IPS-15b (cell line): Measurements from ENCODE around the gene LRP1-AS.

ENCODE experiments used
- H3K27me3 ChIP-seq: one replicate; pipeline ENCODE4 v1.6.1; 2013; ENCODE audit warnings: low read length; ENCODE audit not compliant: control insufficient read depth, insufficient read depth
- H3K36me3 ChIP-seq: one replicate; pipeline ENCODE4 v1.6.1; 2013; ENCODE audit warnings: low read length; ENCODE audit not compliant: control insufficient read depth, insufficient read depth
- H3K4me1 ChIP-seq: one replicate; pipeline ENCODE4 v1.6.1; 2013; ENCODE audit warnings: mild to moderate bottlenecking, low read length; ENCODE audit not compliant: control insufficient read depth, insufficient read depth
- H3K4me3 ChIP-seq: one replicate; pipeline ENCODE4 v1.5.1; 2013; ENCODE audit warnings: low read depth, low read length
- H3K9ac ChIP-seq: one replicate; pipeline ENCODE4 v1.6.1; 2013; ENCODE audit warnings: low read depth, mild to moderate bottlenecking, low read length
- H3K9me3 ChIP-seq: one replicate; pipeline ENCODE4 v1.6.1; 2013; ENCODE audit warnings: mild to moderate bottlenecking, low read length; ENCODE audit not compliant: control insufficient read depth, insufficient read depth

LRP1-AS gene

DNA sequence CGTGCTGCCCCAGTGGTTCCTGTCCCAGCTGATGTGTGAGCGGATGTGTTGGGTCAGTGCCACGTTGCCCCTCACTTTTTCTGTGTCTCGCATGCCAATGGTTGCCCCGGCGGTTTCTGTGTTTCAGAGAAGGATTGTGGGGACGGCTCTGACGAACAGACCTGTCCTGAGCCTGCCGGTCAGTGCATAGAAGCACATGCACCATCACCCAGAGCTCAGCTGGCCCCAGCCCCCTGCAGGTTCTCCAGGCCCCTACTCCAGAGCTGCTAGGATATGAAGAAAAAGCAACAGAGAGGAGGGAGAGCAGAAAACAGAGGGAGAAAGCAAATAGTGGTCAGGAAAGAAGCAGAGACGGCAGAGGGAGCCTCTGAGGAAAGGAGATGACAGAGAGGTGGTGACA, 20.6 kb upstream of the LRP1-AS start:
- H3K4me3 ChIP-seq = no peak overlapping the region

DNA sequence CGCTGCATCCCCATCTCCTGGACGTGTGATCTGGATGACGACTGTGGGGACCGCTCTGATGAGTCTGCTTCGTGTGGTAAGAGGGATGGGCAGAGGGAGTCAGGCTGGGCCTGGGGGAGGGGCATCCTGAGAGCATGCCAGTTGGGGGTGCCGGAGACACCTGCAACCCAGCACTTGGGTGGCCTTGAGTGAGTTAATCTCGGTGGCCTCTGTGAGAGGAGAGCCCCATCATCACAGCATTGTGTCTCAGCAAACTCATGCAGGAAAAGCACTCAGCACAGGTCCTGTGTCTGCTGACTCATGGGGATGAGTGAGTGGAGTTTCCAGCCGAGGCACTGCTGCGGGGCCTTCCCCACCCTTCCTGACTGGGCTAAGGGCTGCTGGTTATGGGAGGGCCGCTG, 19.6 kb upstream of the LRP1-AS start:
- Histone ChIP-seq H3K36me3 (peaks cover 68% of the 10 kb centered on the region), H3K4me3 (no peak overlapping the region), H3K27me3 (no peaks in the 10 kb centered on the region), H3K9ac (no peak overlapping the region), H3K9me3 (no peaks in the 10 kb centered on the region), H3K4me1 (no peaks in the 10 kb centered on the region)

More for the DNA sequence above, 20.6 kb upstream of the LRP1-AS start:
- no peaks in the 10 kb centered on the region for H3K9me3 ChIP-seq
- peaks cover 58% of the 10 kb centered on the region for H3K36me3 ChIP-seq
- no peaks in the 10 kb centered on the region for H3K27me3 ChIP-seq
- H3K9ac ChIP-seq = no peak overlapping the region
- H3K4me1 ChIP-seq = no peaks in the 10 kb centered on the region

DNA sequence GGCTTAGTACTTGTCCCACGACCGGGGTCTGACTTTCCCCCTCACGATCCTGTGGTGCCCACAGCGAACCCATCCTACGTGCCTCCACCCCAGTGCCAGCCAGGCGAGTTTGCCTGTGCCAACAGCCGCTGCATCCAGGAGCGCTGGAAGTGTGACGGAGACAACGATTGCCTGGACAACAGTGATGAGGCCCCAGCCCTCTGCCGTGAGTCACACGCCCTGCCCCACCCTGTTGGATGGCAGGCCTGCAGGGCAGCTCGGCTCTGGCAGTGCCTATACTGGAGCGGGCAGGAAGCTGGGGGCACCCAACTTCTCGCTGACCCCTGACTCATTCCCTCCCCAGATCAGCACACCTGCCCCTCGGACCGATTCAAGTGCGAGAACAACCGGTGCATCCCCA, 18.3 kb upstream of the LRP1-AS start:
- no peak overlapping the region for H3K9ac ChIP-seq
- H3K27me3 ChIP-seq = no peaks in the 10 kb centered on the region
- no peaks in the 10 kb centered on the region for H3K4me1 ChIP-seq
- H3K36me3 ChIP-seq = peaks cover 76% of the 10 kb centered on the region
- no peak overlapping the region for H3K4me3 ChIP-seq
- no peaks in the 10 kb centered on the region for H3K9me3 ChIP-seq

DNA sequence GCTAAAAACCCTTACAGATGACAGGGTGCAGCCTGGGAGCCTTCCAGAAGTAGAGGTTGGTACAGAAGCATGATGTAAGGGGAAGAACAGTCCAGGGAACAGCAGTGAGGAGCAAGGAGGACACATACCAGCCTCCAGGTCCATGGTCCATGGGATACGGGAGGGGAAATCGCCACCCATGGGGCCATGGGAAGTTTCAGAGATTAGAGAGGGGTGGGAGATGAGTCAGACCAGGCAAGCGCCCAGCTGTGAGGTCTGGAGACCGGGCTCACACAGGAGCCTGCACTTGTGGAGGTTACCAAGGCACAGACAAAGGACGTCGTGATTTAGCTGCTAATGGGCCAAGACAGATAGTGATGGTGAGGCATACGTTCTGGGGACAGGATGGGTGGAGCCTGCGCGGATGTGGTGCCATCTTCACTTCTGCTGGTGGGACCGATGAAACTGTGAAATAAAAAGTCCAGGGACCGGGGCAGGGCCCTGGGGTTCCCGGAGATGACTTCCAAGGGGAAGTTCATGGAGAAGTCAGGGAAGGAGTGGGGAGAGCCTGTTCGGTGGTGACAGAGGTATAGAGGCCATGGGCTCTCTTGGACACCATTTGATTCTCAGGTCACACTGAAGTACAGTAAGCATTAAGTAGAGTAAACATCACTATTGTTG, 17.7 kb upstream of the LRP1-AS start:
- H3K27me3 ChIP-seq = no peaks in the 10 kb centered on the region
- H3K4me3 ChIP-seq = no peak overlapping the region
- H3K36me3 ChIP-seq = peaks cover 78% of the 10 kb centered on the region
- H3K4me1 ChIP-seq = no peaks in the 10 kb centered on the region
- H3K9me3 ChIP-seq = no peaks in the 10 kb centered on the region
- H3K9ac ChIP-seq = no peak overlapping the region

DNA sequence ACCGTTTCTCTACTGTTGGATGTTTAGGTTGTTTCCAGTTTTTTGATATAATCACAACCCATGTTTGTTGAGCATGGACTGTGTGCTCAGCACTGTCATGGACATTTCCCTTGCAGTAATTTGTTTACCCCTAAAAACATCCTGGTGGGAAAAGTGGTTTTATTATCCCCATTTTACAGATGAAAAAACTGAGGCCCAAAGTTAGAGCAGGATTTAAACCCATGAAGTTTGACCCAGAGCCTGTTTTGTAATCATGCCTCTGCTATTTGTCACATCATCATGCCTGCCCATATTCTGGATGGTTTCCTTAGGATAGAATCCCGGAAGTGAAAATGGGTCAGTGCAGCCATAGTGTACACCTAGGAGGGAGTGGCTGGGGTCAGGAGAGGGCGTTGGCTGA, 17.0 kb upstream of the LRP1-AS start:
- Histone ChIP-seq H3K27me3 (no peaks in the 10 kb centered on the region), H3K4me1 (no peaks in the 10 kb centered on the region), H3K36me3 (peaks cover 78% of the 10 kb centered on the region), H3K9me3 (no peaks in the 10 kb centered on the region), H3K9ac (no peak overlapping the region), H3K4me3 (no peak overlapping the region)

DNA sequence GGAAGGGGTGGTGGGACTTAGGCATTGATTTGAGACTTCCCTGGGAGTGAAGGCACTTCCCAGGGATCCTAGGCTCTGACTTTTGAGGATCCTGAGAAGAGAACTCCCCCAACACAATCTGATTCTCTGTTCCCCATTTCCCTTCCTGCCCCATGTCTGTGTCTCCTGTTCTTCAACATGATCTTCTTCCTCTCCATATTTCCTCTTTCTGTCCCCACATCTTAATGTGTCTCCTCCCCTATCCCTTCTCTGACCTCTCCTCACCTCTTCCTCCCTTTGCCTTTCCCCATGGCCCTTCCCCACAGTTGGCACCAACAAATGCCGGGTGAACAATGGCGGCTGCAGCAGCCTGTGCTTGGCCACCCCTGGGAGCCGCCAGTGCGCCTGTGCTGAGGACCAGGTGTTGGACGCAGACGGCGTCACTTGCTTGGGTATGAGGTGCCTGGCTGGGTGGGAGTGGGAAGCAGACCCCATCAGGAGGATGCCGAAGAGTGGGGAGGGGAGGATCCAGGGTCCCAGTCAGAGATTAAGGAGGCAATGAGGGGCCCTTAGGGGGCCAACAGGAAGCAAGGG, 15.2 kb upstream of the LRP1-AS start:
- H3K4me3 ChIP-seq = no peak overlapping the region

DNA sequence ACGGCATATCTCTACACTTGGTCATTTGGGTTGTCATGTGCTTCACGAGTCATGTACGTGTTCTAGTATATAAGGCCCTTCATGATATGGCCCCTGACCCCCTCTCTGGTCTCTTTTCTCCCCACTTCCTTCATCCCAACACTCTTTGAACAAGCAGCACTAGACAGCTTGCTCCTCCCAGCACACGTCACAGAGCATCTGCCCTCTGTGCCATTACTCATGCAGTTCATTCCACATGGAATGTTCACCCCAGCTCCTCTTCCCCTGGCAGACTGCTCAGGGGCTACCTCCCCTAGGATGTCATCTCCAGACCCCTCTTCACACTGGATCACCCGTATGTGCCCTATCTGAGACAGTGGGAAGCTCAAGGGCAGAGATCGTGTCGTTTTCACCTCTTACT, 14.1 kb upstream of the LRP1-AS start:
- peaks cover 76% of the 10 kb centered on the region for H3K36me3 ChIP-seq
- H3K4me3 ChIP-seq = no peak overlapping the region
- no peaks in the 10 kb centered on the region for H3K4me1 ChIP-seq

More for the DNA sequence above, 15.2 kb upstream of the LRP1-AS start:
- Histone ChIP-seq H3K36me3 (peaks cover 80% of the 10 kb centered on the region), H3K27me3 (no peaks in the 10 kb centered on the region), H3K9ac (no peak overlapping the region), H3K4me1 (no peaks in the 10 kb centered on the region), H3K9me3 (no peaks in the 10 kb centered on the region)

DNA sequence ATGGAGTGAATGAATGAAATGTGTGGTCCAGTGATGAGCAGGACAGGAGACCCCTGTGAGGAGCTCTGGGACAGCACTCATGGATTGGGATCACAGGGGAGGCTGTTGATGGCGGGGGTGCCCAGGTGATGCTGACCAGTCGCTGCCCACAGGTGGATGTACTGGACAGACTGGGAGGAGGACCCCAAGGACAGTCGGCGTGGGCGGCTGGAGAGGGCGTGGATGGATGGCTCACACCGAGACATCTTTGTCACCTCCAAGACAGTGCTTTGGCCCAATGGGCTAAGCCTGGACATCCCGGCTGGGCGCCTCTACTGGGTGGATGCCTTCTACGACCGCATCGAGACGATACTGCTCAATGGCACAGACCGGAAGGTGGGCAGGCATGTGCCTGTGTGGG, 13.3 kb upstream of the LRP1-AS start:
- Histone ChIP-seq H3K36me3 (peaks cover 78% of the 10 kb centered on the region), H3K9me3 (no peaks in the 10 kb centered on the region), H3K4me3 (no peak overlapping the region), H3K27me3 (no peaks in the 10 kb centered on the region), H3K4me1 (no peaks in the 10 kb centered on the region), H3K9ac (no peak overlapping the region)

More for the DNA sequence above, 14.1 kb upstream of the LRP1-AS start:
- no peaks in the 10 kb centered on the region for H3K9me3 ChIP-seq
- H3K27me3 ChIP-seq = no peaks in the 10 kb centered on the region
- no peak overlapping the region for H3K9ac ChIP-seq

DNA sequence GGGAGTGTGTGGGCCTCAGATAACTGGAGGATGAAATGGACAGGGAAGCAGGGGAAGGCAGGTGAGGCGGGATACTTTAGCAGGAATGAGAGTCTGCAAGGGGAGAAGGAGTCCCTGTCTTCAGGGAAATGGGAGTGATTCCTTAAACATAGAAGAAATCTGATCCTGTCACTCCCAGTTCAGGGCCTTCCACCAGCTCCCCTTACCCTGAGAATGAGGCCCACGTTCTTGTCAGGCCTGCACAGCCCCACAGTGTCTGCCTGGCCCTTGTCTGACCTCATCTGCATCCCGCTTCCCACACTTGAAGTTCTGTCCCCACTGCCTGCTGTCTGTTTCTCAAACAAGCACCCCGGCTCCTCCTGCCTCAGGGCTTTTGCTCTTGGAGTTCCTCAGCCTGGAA, 12.6 kb upstream of the LRP1-AS start:
- H3K36me3 ChIP-seq = peaks cover 72% of the 10 kb centered on the region
- H3K27me3 ChIP-seq = no peaks in the 10 kb centered on the region

DNA sequence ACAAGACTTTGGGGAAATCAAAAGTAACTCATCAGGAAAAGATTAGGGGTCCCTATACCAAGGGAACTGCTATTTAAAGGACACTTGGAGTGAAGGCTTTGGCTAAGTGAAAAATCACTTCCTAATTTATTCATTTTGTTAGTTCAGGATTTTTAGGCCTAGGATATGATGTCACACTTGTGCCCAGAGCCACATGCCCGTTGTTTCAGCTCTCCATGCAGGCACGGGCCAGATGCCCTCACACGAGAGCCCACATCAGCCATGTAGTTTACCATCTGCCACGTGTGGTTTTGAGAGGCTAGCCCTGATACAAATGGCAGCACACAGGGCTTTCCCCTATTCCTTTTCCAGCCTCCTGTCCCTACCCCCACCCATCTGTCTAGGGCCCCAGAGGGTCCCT, 11.9 kb upstream of the LRP1-AS start:
- Histone ChIP-seq H3K4me3 (no peak overlapping the region), H3K9me3 (no peaks in the 10 kb centered on the region), H3K36me3 (peaks cover 72% of the 10 kb centered on the region), H3K9ac (no peak overlapping the region), H3K27me3 (no peaks in the 10 kb centered on the region), H3K4me1 (no peaks in the 10 kb centered on the region)

More for the DNA sequence above, 12.6 kb upstream of the LRP1-AS start:
- Histone ChIP-seq H3K9me3 (no peaks in the 10 kb centered on the region), H3K4me3 (no peak overlapping the region), H3K4me1 (no peaks in the 10 kb centered on the region), H3K9ac (no peak overlapping the region)

DNA sequence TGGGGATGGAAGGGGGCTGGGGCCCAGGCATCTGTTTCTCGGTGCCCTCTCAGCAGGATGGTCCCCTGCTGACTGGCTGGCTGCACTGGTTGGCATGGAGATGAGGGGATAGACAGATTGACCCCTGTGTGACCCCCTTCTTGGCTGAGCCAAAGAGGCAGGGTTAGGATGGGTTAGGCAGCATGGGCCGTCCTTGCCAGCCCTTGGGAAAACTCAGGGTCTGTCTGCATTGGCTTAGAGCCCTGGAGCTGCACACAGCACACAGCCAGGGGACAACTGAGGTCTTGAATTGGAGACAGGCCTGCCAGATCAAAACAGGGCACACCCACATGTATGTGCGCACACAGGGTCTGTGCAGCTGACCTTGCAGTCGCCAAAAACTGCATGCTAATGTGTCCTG, 11.2 kb upstream of the LRP1-AS start:
- peaks cover 78% of the 10 kb centered on the region for H3K36me3 ChIP-seq
- no peaks in the 10 kb centered on the region for H3K4me1 ChIP-seq
- H3K9ac ChIP-seq = no peak overlapping the region
- H3K9me3 ChIP-seq = no peaks in the 10 kb centered on the region
- no peaks in the 10 kb centered on the region for H3K27me3 ChIP-seq
- no peak overlapping the region for H3K4me3 ChIP-seq

DNA sequence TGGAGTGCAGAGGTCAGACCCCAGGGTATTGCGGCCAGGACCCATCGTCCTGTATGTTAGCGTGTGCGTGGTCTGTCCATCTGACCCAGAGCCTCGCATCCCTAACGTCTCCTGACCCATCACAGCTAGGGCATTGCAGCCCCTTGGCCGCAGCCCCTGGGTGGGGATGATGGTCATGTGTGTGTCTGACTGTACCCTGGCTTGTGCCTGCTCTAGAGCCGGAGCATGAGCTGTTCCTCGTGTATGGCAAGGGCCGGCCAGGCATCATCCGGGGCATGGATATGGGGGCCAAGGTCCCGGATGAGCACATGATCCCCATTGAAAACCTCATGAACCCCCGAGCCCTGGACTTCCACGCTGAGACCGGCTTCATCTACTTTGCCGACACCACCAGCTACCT, 10.8 kb upstream of the LRP1-AS start:
- Histone ChIP-seq H3K36me3 (peaks cover 78% of the 10 kb centered on the region), H3K9me3 (no peaks in the 10 kb centered on the region), H3K9ac (no peak overlapping the region), H3K4me3 (no peak overlapping the region), H3K27me3 (no peaks in the 10 kb centered on the region), H3K4me1 (no peaks in the 10 kb centered on the region)
